ENCODE data around the gene RRM2.
"Not testable (repeated sequence)": the region's sequence is repeated elsewhere in the genome, so short reads cannot be mapped to it uniquely, and the experiment has no call there.

The RRM2 gene

DNA sequence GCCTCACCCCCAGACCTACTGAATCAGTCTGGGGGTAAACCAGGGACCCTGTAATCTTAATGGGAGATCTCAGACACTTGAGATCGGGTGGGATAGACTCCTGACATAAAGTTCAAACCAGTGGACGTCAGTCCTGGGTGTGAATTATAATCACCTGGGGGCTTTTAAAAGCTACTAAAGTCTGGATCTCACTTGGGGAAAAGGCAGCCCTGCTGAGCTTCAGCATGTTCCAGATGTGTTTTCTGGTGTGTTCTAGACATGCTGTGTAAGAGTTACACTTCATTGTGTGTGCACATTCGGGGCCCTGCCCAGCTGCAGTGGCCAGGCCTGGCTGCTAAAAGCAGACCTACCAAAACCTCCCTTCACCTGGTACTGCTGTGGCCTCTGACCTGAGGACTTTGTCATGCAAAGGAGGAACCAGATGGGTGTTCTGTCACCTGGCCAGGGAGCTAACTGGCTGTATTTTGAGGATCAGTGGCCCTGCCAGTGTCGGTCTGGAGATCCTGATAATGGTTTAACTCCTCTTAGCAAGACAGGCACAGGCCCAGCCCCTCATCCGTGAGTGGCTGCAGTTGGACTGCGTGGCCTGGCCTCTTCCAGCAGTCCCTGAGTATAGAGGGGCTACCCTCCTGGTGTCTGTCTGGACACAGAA lies 10.6 kb downstream of the RRM2 start:
- no peak for DNase-seq

DNA sequence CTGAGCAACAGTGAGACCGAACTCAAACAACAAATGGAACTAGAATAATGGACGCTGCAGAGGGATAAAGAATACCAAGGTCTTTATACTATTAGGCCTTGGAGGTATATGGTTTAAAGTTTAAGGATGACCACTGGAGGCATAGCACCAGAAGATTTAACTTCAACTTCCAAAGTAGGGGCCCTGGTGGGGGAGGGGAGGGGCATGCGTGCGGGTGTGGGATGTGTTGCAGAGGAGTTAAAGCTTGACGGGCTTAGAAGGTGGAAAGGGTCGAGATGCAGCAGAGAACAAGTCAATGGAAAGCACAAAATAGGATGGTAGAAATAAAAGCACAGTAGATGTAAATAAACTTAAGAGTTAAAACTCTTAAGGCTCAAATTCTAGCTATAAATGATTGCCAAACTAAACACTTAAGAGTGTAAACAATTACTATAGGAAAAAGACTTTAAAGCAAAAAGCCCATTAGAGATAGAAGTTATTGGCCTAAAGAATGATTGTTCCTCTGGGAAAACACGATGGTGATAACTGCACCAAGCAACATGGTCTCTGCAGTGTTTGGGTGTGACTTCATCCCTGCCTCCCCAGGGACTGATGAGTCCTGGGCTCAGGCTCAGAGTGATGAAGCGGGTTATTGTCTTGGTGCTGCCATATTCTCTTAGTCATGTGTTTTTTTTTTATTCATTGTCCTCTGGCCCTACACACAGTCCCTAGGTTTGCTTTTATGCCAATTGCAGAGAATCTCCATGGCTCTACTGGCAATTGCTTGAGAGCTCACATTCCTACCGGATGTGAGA lies 13.0 kb downstream of the RRM2 start:
- DNase-seq, result peak; percentile 70

DNA sequence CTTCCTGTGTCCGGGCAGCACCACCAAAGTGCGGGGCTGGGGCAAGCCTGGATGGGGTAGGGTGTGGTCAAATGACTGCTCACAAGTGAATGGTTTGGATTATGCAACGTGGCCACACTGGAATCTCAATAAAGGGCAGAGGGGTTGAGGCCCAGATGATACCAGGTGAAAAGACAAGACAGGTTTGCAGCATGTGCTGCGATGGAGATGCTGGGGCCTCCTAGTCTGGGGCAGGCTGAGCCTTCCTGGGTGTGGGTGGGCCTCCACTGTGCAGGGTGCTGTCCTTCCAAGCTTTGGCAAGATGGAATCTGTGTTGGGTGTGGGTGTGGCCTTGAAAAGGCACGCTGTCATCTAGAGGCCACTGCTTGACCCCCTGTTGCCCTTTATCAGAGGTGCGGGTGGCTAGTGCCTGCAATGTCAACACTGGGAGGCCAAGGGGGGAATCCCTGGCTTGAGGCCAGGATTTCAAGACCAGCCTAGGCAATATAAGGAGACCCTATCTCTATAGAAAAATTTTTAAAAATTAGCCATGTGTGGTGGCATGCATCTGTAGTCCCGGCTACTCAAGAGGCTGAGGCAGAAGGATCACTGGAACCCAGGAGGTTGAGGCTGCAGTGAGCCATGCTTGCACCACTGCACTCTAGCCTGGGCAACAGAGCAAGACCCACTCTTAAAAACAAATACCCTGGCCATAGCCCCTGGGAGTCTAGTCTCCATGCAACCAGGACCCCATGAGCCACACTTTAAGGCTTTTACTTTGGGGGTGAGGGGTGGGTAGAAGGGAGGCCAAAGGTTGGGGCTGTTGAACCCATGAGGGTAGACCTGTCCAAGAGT lies 13.8 kb downstream of the RRM2 start:
- DNase-seq, result no peak

DNA sequence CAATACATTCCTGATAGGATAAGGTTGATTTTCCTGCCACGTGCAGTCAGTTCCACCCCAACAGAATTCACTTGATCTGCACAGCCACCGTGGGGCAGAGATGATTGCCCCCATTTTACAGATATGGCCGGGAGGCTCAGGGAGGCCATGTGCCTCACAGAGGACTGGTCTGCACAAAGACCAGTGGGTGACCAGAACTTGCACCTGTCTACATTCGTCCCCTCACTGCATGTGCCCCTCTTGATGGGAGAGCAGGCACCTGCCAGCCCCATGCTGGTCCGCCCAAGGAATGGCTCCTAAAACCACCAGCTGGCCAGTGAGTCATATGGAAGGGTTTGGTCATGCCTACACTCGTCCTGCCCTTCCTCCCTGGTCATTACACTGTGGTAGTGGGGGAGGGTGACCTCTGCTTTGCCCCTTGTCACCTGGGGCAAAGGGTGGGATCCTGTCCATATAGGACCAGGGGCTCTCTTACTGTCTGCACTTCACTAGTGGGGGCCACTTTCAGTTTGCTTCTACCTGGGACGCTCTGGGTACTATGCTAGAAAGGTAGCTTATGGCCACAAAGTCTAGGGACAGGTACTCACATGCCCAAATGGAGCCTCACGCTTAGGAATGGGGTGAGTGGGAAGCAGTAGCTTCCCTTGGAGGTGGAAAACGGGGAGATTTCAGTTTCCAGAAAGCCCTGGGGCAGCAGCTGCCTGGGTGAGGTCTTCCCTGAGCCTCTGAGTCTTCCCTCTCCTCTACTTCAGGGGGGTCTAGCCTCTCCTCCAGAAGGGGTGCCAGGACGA lies 14.7 kb downstream of the RRM2 start:
- DNase-seq, result no peak

DNA sequence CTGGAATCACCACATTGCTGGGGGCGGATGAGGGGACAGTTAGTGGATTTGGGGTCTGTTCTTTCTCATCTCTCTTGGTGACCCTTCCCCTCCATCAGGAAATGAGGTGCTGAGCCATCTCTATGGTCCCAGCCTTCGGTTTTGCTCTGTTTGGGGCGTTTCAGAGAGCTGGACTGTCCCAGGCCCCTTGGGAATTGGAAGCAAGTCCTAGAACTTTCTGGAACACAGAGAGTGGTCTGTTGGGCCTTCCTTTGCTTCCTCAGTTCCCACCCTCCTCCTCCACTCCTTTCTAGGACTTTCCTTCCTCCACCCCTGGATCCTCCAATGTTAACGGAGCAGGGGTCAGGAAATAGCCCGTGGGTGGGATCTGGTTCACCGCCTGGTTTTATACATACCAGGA lies 17.0 kb downstream of the RRM2 start:
- DNase-seq, result no peak

DNA sequence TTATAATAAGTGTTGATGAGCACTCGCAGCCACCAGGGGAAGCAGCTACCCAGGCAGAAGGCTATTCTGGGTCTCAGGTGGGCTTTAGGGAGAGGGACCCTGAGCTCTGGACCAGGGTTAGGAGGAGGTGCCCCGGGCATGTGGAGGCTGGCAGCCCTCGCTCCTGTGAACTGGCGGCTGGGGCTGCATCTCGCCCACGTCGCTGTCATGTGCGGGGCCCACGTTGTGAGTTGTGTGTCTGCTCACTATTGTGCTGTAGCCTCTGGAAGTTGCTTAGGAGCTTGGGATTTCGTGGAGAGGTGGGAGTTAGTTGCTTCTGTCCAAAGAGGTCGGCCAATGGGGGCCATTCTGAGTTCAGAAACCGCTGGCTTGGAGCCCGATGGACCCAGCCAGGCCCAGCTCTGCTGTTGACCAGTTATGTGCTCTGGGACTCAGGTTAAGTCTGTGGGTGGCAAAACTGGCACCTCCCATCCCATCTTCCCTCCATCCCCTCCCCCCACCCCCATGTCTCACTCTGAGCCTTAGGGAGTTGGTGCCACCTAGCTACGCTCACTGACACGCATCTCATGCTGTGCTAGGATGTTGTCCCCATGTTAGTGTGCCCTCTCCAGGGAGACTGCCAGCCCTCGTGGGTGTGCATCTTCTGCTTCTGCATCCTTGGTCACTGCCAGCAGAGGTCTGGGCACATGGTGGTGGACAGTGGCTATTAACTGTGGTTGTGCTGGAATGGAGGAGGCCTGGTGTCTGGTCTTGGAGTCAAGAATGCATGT lies 18.5 kb downstream of the RRM2 start:
- DNase-seq, result no peak

DNA sequence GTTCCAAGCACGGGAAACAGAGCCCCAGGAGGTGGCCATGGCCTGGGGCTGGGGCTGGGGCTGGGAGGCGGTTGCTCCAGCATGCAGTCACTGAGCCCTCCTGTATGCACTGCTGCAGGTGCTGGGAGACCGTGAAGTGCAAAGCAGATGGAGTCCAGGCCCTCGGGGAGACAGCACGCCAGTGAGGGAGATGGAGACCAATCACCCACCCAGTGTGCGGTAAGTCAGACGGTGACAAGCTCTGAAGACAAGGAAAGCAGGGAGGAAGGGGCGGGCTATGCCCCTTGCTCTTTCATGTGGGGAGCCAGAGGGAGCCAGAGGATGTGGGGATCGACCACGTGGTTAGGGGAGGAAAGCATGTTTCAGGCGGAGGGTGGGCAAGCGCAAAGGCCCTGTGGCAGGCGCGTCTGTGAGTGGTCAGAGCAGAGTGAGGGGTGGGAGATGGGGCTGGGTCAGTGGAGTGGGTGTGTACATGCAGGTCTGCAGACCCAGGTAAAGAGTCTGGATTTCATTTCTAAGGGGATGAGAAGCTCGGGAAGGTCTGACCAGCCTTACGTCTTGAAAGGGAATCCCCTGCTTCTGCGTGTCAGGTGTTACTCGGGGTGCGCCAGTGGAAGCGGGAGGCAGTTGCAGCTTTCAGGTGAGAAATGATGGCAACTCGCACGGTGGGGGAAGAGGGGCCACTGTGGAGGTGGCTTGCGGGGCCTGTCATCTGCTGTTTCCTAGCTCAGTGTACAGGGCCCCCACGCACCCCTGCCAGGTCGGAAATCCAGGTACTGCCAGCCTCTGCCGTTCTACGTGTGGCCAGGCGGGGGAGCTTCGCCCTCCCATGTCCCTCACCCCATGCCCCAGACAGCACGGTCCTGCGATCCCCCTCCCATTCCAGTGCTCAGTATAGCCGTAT lies 19.4 kb downstream of the RRM2 start:
- no peak for DNase-seq

DNA sequence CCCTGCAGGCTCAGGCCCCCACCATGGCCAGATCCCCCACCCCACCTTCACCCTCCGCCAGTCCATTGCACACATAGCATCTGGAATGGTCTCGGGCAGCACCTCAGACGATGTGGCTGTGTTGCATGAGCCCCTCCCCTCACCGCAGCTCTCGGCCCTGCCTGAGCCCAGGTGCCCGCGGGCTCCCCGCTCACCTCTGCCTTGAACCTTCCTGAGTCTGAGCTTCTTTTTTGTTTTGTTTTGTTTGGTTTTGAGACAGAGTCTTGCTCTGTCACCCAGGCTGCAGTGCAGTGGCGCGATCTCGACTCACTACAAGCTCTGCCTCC lies 20.1 kb downstream of the RRM2 start:
- DNase-seq, result no peak

DNA sequence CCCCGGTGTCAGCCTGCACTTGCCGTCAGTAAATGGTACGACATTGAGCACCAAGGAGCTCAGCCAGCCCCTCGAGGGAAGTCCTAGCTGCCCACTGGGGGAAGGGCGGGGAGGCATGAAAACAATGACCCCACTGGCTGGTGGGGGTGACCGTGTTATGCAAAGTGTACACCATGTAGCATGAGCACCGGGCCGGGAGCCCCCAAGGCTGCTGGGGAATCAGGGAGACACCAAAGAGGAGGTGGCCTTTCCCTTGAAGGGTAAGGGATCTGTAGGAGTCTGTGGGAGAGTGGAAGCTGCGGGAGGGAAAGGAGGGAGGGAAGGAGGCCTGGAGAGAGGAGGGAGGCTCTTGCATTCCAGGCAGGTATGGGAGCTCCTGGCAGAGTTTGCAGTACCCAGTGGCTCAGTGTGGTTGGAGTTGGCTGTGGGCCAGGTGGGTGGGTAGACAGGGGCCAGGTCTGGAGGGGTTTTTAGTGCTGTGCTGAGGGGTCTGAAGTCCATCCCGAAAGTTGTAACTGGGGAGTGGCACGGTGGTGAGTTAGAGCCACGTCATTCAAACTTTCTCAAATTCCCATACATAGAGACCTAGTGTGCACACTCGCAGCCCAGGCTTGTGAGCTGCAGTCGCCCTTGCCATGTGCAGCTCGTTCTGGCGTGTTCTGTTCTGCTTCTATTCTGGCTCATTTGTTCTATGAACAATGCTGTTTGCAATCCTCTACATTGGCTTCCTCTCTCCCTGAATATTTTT lies 22.4 kb downstream of the RRM2 start:
- DNase-seq, result no peak

DNA sequence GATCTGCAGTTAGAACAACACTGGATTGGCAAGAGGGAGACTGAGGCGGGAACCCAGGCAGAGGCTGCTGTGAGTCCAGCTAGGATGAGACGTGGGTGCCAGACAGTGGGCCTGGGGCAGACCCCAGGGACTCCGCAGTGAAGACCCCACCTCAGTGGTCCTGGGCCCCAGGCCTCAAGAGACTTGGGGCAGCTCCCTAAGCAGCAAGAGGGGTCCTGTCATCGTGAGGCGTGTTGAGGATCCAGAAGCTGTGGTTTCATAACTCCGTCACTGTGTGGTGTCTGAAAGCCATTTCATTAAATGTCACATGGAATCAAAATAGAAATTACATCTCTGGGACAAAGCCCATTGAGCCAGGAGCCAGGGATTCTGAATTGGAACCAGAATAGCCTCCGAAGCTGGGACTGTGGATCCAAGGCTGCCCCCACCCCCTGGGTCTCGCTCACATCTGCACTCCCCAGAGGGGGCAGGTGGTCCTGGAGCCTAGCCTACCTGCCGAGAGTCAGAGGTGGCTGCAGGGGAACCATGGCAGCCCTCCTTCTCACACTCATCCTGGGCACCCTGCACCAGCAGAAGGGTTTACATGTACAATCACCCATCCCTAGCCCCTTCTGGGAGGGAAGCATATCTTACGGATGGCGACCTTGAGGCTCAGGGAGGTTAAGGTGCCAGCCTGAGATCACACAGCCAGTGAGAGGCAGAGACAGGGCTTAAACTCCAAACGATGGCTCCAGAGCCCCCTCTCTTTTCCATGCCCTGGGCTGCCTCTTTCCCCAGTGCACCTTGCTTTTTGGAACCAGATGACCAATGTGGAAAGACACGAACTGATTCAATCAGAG lies 23.2 kb downstream of the RRM2 start:
- no peak for DNase-seq

DNA sequence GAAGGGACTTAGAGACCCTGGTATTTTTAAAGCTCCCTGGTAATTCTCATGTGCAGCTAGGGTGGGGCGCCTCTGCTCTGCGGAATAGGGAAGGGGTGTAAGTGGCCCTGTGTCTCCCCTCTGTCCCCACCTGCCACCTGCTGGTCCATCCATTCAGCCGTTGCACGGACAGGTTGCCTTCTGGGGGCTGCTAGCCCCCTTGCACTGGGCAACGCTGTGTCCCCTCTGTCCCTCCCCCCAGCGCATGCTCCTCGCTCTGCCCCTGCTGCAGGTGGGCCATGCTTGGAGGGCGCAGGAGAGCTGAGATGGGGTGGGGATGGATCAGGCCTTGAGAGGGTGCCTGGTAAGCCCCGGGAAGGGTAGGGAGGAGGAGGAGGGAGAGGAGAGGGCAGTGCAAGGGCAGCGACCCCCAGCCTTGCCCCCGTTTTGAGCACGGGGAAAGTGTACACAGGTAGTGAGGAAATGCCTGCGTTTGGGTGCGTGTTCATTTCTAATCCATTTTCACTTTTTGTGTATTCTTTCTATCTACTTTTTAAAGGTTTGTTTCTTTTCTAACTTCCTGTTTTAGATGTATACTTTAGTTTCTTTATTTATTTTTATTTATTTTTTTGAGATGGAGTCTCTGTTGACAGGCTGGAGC lies 23.9 kb downstream of the RRM2 start:
- no peak for DNase-seq

DNA sequence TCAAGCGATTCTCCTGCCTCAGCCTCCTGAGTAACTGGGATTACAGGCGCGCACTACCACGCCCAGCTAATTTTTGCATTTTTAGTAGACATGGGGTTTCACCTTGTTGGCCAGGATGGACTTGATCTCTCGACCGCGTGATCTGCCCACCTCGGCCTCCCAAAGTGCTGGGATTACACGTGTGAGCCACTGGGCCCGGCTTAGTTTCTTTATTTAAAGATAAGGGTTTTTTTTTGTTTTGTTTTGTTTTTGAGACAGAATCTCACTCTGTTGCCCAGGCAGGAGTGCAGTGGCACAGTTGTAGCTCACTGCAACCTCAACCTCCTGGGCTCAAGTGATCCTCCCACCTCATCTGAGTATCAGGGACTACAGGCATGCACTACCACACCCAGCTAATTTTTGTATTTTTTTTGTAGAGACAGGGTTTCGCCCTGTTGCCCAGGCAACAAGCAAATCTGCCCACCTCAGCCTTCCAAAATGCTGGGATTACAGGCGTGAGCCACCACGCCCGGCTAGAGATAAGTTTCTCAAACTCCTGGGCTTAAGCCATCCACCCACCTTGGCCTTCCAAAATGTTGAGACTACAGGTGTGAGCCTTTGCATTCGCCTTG lies 24.6 kb downstream of the RRM2 start:
- not testable (repeated sequence) for DNase-seq

DNA sequence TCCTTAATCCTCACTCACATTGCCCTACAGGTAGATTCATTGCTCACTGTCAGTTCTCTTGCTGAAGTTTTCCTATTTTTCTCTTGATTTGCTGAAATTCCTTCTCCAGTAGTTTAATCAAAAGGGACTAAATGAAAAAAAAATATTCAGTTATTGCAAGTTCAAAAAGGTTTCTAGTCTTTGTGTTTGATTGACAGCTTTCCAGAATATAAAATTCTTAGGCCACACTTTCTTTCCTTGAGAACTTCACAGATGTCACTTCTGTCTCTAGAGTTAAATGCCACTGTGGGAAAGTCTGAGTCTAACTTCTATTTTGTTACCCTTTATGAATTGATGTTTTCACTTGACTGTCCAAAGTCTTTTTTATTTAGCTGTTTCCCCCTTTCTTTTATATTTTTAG lies 25.7 kb downstream of the RRM2 start:
- DNase-seq, result no peak

DNA sequence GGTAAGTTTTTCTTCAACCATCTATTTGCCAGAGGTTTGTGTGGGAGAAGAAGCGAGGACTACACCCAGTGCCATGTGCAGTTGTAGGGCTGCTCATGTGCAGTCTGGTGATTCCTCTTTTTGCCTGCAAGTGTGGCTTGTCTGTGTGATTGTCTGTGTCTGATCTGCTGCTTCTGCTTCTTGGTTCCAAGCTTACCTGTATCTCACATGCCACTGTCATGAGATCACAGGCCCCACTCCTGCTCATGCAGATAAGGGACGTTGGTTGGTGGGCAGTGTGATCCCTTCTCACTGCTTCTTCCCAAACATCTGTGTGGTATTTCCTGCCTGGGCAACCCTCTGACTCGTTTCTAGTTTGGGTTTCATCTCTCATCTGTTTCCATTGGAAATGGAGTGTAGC lies 27.1 kb downstream of the RRM2 start:
- no peak for DNase-seq

DNA sequence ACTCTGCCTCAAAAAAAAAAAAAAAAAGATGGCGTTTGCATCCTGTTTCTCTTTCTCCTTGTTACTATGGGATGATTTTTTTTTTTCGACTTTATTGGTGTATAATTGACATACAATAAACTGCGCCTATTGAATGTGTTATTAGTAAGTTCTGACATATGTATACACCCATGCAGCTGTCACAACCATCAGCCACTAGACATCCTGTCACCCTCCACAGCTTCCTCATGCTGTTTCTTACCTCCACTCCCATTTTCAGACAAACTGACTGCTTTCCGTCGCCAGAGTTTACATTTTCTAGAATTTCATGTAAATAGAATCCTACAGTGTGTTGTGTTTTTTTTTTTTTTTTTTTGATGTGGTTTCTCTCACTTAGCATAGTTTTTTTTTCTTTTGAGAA lies 27.9 kb downstream of the RRM2 start:
- DNase-seq, result no peak

DNA sequence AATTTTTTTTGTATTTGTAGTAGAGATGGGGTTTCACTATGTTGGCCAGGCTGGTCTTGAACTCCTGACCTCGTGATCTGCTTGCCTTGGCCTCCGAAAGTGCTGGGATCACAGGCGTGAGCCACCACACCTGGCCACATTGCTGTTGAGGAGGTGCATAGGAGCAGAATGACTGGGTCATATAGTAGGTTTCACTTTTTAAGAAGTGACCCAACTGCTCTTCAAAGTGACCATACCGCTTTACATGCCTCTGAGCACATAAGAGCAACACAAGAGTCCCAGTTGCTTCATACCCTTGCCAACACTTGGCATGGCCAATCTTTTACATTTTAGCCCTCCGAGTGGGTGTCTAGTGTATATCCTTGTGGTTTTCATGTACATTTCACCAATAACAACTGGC lies 28.9 kb downstream of the RRM2 start:
- DNase-seq, result no peak

DNA sequence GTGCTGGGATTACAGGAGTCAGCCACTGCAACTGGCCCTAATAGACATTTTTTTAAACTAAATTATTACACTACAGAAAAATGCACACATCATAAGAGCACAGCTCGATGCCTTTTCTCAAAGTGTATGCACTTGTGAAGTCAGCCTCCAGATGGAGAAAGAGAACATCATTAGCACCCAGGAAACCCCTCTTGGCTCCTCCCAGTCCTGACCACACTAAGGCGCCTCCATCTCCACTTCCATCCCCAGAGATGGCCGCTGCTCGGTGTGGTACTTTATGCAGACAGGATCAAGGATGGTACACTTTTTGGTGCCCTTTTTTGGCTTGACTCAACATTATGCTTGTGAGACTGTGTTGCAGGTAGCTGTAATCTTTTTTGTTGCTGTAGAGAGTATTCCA lies 34.8 kb downstream of the RRM2 start:
- no peak for DNase-seq

DNA sequence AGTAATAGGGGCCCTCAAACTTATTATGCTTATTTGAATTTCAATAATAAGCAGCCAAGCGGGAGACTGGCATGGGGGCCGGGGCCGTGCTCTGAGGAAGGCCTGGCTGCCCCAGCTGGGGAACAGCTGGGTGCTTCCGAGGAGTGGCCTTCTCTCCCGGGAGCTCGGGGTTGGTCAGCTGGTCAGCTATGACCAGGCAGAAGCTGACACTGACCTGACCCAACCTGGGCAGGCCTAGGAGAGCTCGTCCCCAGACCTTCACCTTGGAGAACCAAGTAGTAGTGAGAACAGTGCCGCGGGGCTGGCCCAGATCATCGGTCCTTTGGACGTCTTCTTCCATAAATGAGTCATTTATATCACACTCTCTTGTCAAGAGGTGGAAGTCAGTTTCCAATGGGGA lies 36.1 kb downstream of the RRM2 start:
- DNase-seq, result no peak

DNA sequence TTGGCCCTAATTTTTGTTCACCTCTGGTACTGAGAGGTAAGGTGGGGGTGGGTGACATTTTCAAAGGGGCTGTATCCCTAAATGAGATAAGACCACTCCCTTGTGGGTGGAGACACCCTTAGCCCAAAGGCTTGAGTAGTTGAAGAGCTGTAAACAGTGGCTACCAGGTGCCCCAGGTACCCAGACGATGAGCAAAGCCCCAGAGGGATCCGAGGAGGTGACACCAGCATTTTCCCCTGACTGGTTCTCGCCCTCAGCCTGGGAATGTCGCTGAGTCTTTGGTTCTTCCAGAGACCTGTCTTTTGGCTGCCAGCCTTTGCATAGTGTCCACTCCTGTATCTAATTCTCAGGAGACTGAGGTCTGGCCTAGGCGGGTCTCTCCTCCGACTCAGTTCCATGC lies 36.5 kb downstream of the RRM2 start:
- DNase-seq, result no peak
